ENCODE results near the gene ATRX.

DNA sequence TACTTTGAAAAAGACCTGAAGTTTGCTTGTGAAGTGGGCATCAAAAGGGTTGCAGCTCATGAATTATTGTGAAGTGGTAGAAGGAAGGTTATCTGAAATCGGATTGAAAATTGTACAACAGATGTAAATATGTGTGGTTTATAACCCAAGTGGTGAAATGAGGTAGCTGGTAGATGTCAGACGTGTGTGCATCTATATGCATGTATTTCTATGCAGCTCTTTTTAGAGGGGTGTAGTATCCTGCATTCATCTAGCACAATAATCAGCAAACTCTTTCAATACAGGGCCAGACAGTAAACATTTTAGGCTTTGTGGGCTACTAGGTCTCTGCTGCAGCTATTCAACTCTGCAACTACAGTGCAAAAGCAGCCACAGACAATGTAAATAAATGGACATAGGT, 9.4 kb downstream of the ATRX start:
- TF ChIP-seq, protein P1, sequence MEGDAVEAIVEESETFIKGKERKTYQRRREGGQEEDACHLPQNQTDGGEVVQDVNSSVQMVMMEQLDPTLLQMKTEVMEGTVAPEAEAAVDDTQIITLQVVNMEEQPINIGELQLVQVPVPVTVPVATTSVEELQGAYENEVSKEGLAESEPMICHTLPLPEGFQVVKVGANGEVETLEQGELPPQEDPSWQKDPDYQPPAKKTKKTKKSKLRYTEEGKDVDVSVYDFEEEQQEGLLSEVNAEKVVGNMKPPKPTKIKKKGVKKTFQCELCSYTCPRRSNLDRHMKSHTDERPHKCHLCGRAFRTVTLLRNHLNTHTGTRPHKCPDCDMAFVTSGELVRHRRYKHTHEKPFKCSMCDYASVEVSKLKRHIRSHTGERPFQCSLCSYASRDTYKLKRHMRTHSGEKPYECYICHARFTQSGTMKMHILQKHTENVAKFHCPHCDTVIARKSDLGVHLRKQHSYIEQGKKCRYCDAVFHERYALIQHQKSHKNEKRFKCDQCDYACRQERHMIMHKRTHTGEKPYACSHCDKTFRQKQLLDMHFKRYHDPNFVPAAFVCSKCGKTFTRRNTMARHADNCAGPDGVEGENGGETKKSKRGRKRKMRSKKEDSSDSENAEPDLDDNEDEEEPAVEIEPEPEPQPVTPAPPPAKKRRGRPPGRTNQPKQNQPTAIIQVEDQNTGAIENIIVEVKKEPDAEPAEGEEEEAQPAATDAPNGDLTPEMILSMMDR (IDR thresholded peaks at IDR 0.05), result no peak
- no peak for TF ChIP-seq POLR2A (IDR thresholded peaks at IDR 0.05)

Measured in adrenal gland (tissue), 5 donors.